CD4-positive, alpha-beta T cell treated with Interleukin-1 beta for 1 hour (primary cell): ENCODE measurements around the gene IGSF9.
"Not testable (repeated sequence)": the region's sequence is repeated elsewhere in the genome, so short reads cannot be mapped to it uniquely, and the experiment has no call there.

ENCODE experiments used
- DNase-seq, 2 donors: peaks; one replicate each; pipeline ENCODE4 v3.0.0-alpha.2; 2020 to 2022

Gene IGSF9

DNA sequence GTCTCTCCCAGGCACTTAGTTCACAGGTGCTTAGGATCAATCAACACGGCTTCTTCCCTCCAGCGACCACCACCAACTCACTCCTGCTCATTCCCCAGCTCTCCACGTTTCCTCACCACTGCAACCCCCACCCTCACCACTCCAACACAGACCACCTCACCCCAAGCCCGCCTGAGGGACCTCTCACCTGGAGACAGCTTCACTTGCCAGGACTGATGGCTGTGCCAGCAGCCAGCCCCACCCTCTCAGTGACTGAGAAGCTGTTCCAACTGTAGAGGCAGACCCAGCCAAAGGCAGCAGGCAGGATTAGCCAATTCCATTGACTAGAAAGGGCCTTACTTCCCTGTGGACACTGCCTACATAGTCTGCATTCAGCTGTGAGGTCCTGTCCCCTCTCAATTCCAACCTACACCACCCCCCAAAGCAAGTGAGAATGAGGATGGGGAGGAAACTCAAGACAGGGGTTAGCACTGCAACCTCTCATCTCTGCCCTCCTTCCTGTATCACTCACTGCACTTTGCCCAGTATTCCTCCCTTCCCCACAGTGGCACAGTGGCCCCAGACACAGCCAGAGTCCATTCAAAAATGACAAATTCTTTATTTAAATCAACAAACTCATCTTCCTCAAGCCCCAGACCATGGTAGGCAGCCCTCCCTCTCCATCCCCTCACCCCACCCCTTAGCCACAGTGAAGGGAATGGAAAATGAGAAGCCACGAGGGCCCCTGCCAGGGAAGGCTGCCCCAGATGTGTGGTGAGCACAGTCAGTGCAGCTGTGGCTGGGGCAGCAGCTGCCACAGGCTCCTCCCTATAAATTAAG is 27.7 kb downstream of the IGSF9 start:
- peak in 1 of 2 donors; percentile 19 for DNase-seq

GRCh38 chr1:159916242-159917051 is 29.0 kb downstream of the IGSF9 start:
- DNase-seq: peak in 1 of 2 donors; percentile 21

GRCh38 chr1:159915571-159916241 is 29.7 kb downstream of the IGSF9 start:
- DNase-seq: peak in 1 of 2 donors; percentile 22

- peak in 1 of 2 donors; percentile 14 for DNase-seq
Measured at GRCh38 chr1:159914252-159915018, 31.0 kb downstream of the IGSF9 start.

DNA sequence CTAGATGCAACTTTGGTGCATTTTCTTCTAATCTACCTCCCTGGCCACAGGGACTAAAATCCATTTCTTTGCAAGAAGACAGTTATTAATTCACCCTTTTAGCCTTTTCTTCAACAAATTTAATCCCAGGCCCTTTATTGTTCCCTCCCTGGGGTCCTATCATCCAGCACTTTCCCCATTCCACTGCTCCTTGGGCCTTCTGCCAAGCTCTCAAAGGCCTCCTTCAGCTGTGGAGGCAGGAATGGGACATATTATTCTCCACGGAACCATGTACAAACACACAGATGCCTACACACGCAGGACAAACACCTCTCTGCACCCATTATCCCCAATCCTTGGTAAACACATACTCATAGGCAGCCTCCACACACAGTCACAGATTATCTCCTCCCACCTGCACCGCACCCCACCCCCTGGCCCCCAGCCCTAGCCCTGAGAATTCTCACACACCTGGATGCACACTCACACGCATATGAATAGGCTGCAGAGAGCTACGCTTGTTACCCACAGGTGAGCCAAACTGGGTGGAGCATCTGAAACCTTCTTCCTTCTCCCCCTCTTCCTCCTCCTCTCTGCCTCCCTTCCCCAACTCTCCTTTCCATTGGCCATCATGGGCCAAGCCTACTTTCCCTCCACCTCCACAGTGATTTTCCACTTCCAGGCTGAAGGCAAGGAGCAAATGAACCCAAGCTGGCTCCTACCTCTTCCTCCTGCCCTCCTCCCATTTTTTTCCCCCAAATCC is 31.8 kb downstream of the IGSF9 start:
- DNase-seq: peak in 1 of 2 donors; percentile 29

DNA sequence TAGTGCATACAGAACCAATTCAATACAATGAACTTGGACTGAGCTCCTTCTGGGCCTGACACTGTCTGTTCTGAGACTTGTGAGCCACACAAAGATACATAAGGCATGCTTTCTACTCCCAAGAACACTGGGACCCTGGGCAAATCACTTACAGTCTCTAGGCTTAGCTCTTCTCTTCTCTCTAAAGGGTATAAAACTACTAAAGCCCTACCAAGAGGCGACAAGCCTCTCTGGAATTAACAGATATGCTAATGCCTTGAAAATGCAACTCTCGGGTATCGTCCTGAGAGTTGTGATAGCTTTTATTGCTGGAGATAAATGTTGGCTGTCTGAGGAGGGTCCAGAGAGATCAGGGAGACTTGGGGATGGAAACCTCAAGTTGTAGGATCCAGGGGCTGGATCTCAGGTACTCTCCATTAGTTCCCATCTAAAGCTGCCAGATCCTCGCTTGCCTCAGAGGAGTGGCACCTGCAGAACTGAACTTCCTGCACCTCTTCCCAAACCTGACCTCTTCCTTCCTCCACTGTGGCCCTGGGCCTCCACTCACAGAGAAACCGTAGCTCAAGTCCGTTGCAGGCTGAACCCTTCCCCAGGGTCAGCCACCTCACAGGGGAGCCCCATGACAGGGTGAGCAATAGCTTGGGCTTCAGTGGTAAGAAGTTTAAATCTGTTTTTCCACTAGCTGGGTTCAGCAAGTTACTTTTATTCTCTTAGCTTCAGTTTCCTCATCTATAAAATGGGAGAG is 33.9 kb downstream of the IGSF9 start:
- DNase-seq: peak in 1 of 2 donors; percentile 31

GRCh38 chr1:159908031-159908940 is 37.1 kb downstream of the IGSF9 start:
- DNase-seq: no peak

GRCh38 chr1:159906960-159907359 is 38.5 kb downstream of the IGSF9 start:
- DNase-seq: no peak

DNA sequence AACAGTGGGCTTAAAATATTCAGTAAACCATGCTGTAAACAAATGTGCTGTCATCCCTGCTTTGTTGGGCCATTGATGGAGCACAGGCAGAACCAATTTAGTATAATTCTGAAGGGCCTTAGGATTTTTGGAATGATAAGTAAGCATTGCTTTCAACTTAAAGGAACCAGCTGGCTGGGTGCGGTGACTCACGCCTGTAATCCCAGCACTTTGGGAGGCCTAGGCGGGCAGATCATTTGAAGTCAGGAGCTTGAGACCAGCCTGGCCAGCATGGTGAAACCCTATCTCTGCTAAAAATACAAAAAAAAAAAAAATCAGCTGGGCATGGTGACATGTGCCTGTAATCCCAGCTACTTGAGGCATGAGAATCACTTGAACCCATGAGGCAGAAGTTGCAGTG is 41.4 kb downstream of the IGSF9 start:
- DNase-seq: not testable (repeated sequence)

- DNase-seq: no peak
Measured at GRCh38 chr1:159902541-159902940, 42.9 kb downstream of the IGSF9 start.

GRCh38 chr1:159900755-159901360 is 44.6 kb downstream of the IGSF9 start:
- no peak for DNase-seq

DNA sequence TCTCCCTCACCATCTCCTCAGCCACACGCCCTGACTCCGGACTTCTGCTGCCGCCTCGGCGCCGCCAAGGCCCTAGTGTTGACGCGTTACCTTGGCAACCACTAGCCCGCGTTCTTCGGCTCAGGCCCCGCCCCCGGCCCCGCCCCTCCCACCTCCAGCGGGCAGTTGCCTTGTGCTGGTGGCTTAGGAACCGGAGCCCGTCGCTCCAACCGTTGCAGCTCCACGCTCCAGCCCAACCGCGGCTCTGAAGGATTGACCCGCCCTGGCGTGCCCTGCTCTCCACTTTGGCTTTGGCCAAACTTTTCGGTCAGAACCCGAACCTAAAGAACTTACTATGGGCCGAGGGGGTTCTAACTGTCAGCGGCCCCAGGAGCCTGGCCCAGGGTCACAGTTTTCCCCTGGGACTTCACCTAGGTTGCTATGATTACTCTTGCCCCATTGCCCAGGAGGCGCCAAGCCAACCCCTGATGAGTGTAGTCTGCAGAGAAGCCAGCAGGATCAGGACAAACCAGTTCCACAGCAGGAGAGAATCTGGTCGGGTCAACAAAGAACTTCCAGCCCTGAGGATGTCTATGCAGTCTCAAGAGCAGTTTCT is 45.2 kb downstream of the IGSF9 start, which contains the start of gene CFAP45:
CFAP45 (minus strand) TSS at position 80 of the 595 bp plus-strand sequence; CDS start at position 13, 67 bp downstream.
- peak; percentile 47 to 81 for DNase-seq

GRCh38 chr1:159899634-159900033 is 45.8 kb downstream of the IGSF9 start:
- DNase-seq: not testable (repeated sequence)

GRCh38 chr1:159898527-159898926 is 46.9 kb downstream of the IGSF9 start:
- no peak for DNase-seq

DNA sequence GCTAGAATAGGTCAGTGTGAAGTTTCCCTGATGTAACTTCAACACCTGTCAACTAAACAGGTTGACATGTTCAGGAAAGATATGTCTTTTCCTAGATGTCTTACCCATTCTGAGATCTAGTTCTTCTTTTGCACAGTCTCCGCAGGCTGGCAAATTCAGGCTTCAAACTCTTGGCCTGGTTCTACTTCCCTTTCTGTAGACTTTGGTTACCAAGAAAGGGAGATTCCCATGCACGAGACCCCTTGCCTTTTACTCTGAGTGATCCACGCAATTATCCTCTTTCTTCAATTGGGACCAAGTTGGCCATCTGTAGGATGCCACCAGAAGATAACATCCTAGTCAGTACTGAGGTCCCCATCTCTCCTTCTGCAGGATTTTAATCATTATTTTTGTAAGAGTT is 47.5 kb downstream of the IGSF9 start:
- DNase-seq: no peak

- DNase-seq: no peak
Measured at GRCh38 chr1:159896546-159896930, 48.9 kb downstream of the IGSF9 start.

DNA sequence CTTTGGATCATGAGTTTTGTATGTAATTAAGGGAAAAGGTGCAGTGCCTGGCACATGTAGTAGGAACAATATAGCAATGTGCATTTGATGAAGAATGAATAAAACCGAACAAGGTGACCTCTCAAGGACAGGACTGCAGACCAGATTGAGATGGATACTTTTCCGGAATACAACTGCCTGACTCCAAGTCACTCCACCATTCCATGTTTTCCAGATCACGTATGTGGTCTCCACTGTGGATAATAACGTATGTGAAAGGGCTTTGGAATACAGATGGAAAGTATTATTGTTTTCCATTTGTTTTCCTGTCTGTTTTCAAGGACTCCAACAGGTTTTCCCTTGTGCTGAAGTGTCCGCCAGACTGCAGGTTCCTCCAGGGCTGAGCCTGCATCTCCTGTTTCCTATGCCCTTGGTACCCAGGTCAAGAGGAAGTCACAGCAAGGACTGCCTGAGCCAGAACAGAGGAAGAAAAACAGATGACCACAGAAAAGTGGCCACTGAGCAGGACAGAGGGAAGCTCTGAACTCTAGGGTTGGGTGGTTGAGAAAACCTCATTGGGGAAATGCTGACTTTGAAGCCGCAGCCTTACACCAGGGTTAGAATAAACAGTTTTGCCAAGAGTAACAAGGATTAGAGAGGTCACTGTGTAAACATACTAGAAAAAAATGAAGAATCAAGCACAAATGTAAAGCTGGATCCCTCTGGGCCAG is 49.4 kb downstream of the IGSF9 start:
- DNase-seq: no peak

DNA sequence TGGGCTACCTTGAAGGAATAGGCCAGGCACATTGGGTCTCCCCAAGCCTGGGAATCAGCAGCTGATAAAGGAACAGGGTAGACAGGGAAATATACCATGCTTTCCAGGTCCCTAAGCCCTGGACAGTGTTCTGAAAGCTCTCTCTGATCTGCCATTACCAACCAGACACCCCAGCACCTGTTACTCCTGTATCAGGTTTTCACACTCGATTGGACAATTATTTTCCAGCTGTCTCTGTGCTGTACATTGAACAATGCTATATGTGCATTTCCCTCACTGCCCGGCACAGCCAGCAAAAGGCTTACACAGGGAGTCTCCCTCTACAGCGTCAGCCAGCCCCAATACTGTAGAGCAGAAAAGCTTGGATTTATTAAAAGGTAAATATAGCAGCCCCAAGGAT is 50.1 kb downstream of the IGSF9 start:
- DNase-seq: no peak
